ENCODE measurements around the gene CHAT. TPM values are rescaled to one million over a fixed set of nuclear protein-coding genes. Genes with fewer than 3 reads are reported as not detected.

CHAT gene
- total and polyA plus RNA-seq, 2 donors (not counting 3 experiments of a cell fraction or from before 2014, with no cell fraction given) = not detected

DNA sequence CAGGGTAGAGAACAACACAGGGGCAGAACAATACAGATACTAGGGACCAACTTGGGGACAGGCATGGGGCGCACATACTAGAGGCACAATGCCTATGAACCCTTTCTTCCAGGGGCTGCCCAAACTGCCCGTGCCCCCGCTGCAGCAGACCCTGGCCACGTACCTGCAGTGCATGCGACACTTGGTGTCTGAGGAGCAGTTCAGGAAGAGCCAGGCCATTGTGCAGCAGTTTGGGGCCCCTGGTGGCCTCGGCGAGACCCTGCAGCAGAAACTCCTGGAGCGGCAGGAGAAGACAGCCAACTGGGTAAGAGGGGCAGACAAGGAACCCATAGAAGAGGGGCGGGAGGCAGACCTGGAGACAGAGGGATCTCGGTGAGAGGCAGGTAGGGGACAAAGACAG, 5.8 kb downstream of the CHAT start:
- dilution Hi-C loops (cut with MboI; ENCODE audit: extremely low pct_ligation_motif_present, low sequenced_read_pairs) = no loop called here
- Histone ChIP-seq H3K27me3 (ENCODE audit: control insufficient read depth in 2 of 2, insufficient read depth in 2 of 2, low read length in 2 of 2) (peaks cover 19 to 20% of the 10 kb centered on the region in 2 experiments), H3K9me1 (replicated peaks; ENCODE audit: control insufficient read depth, extremely low read depth, insufficient read depth, low read length) (no peaks in the 10 kb centered on the region), H4K20me1 (replicated peaks; ENCODE audit: control insufficient read depth, extremely low read depth, insufficient read depth, low read length) (no peaks in the 10 kb centered on the region), H3K4me1 (ENCODE audit: control insufficient read depth, extremely low read depth, insufficient read depth, low read length) (no peaks in the 10 kb centered on the region), H3K9ac (replicated peaks; ENCODE audit: extremely low read depth, insufficient read depth, low read length) (no peak overlapping the region), H2AFZ (ENCODE audit: low read depth, low read length) (no peak overlapping the region), H3K9me3 (replicated peaks; ENCODE audit: control insufficient read depth, insufficient read depth, low read length) (no peaks in the 10 kb centered on the region), H3K4me3 (replicated peaks in 1 of 3; ENCODE audit: insufficient read depth in 1 of 3, low read depth in 1 of 3, low read length in 3 of 3) (no peak overlapping the region), H3K79me2 (ENCODE audit: control insufficient read depth, insufficient read depth, low read length) (no peaks in the 10 kb centered on the region), H3K36me3 (ENCODE audit: control insufficient read depth in 2 of 2, extremely low read depth in 1 of 2, insufficient read depth in 2 of 2, low read length in 2 of 2) (no peaks in the 10 kb centered on the region), H3K4me2 (ENCODE audit: insufficient read depth, low read length) (no peak overlapping the region), H3K27ac (ENCODE audit: insufficient read depth, low read depth, low read length) (no peak overlapping the region)
- ChIA-PET POLR2A (no interaction called here), CTCF (interaction anchor here (1.1 to 1.2 kb wide), 2 partner anchors 10 to 29 kb away, joined by 3 read pairs; no protein-coding TSS in a partner anchor)
- TF ChIP-seq POLR2A (IDR thresholded peaks at IDR 0.05; ENCODE audit: low read depth, low read length) = no peak
- no peak for TF ChIP-seq FOS (IDR thresholded peaks at IDR 0.05; ENCODE audit: borderline replicate concordance, insufficient read depth, low read length)
- no peak for TF ChIP-seq MAX (IDR thresholded peaks at IDR 0.05; ENCODE audit: insufficient read depth, insufficient read length)
- TF ChIP-seq EZH2 (IDR thresholded peaks at IDR 0.05; ENCODE audit: borderline replicate concordance, low read depth, low read length, severe bottlenecking) = no peak
- no peak for TF ChIP-seq MYC (IDR thresholded peaks at IDR 0.05; ENCODE audit: low read depth, low read length)
- no peak for TF ChIP-seq POLR2AphosphoS5 (IDR thresholded peaks at IDR 0.05; ENCODE audit: insufficient read depth, low read depth, low read length)
- no peak for TF ChIP-seq JUN (IDR thresholded peaks at IDR 0.05; ENCODE audit: borderline replicate concordance, insufficient read depth, insufficient read length, low read depth)
- TF ChIP-seq, protein P1, sequence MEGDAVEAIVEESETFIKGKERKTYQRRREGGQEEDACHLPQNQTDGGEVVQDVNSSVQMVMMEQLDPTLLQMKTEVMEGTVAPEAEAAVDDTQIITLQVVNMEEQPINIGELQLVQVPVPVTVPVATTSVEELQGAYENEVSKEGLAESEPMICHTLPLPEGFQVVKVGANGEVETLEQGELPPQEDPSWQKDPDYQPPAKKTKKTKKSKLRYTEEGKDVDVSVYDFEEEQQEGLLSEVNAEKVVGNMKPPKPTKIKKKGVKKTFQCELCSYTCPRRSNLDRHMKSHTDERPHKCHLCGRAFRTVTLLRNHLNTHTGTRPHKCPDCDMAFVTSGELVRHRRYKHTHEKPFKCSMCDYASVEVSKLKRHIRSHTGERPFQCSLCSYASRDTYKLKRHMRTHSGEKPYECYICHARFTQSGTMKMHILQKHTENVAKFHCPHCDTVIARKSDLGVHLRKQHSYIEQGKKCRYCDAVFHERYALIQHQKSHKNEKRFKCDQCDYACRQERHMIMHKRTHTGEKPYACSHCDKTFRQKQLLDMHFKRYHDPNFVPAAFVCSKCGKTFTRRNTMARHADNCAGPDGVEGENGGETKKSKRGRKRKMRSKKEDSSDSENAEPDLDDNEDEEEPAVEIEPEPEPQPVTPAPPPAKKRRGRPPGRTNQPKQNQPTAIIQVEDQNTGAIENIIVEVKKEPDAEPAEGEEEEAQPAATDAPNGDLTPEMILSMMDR (IDR thresholded peaks at IDR 0.05; ENCODE audit: extremely low read depth in 1 of 2, insufficient read depth in 1 of 2, low read depth in 1 of 2, low read length in 2 of 2) = no peak
- TF ChIP-seq GATA2 (IDR thresholded peaks at IDR 0.05; ENCODE audit: insufficient read depth, insufficient read length, low read depth, low read length) = no peak
- DNase-seq (ENCODE audit: low read depth, low spot score) (no peak), FAIRE-seq (no peak)
- BruUV-seq (replicated peaks) = no TSS peak
- intact Hi-C loops (cut with micrococcal nuclease) = no loop called here
